HG02642 (cell line): Measurements from ENCODE around the gene FER1L5.

Experiments used
- ATAC-seq: cut with Tn5 transposase; IDR thresholded peaks from one replicate; pipeline ENCODE4 v1.9.1; 2021; ENCODE audit warnings: mild to moderate bottlenecking; ENCODE audit not compliant: unreplicated experiment, poor library complexity

FER1L5 gene

GRCh38 chr2:96693286-96694200 is 51.0 kb downstream of the FER1L5 start:
- no peak for ATAC-seq

- ATAC-seq: no peak
Observed at GRCh38 chr2:96694279-96694678, 51.7 kb downstream of the FER1L5 start.

- ATAC-seq: no peak
Observed at GRCh38 chr2:96694816-96695455, 52.4 kb downstream of the FER1L5 start.

GRCh38 chr2:96695602-96696001 is 53.0 kb downstream of the FER1L5 start:
- no peak for ATAC-seq

GRCh38 chr2:96697476-96697875 is 54.9 kb downstream of the FER1L5 start:
- ATAC-seq: no peak

GRCh38 chr2:96698221-96698861 is 55.8 kb downstream of the FER1L5 start:
- ATAC-seq: no peak

GRCh38 chr2:96699021-96699420 is 56.5 kb downstream of the FER1L5 start:
- no peak for ATAC-seq

- ATAC-seq: no peak
Observed at GRCh38 chr2:96699621-96700020, 57.1 kb downstream of the FER1L5 start.

GRCh38 chr2:96700086-96700485 is 57.5 kb downstream of the FER1L5 start:
- no peak for ATAC-seq

- ATAC-seq: no peak
Observed at GRCh38 chr2:96701636-96702035, 59.1 kb downstream of the FER1L5 start.

GRCh38 chr2:96702098-96702785 is 59.7 kb downstream of the FER1L5 start:
- ATAC-seq: no peak

- ATAC-seq: no peak
Observed at GRCh38 chr2:96703021-96703751, 60.6 kb downstream of the FER1L5 start.

- no peak for ATAC-seq
Observed at GRCh38 chr2:96710985-96711384, 68.4 kb downstream of the FER1L5 start.

- no peak for ATAC-seq
Observed at GRCh38 chr2:96715658-96716057, 73.1 kb downstream of the FER1L5 start.

GRCh38 chr2:96716388-96716787 is 73.8 kb downstream of the FER1L5 start:
- no peak for ATAC-seq

- ATAC-seq: no peak
Observed at GRCh38 chr2:96726131-96726530, 83.6 kb downstream of the FER1L5 start.

- no peak for ATAC-seq
Observed at GRCh38 chr2:96727431-96727830, 84.9 kb downstream of the FER1L5 start.

GRCh38 chr2:96729748-96730147 is 87.2 kb downstream of the FER1L5 start:
- ATAC-seq: no peak

GRCh38 chr2:96730212-96730611 is 87.6 kb downstream of the FER1L5 start:
- ATAC-seq: no peak

- no peak for ATAC-seq
Observed at GRCh38 chr2:96733931-96734330, 91.4 kb downstream of the FER1L5 start.
